Hippocampal formation (tissue), 2 donors: Measurements from ENCODE around the gene GPRC5B.
A peak's percentile ranks its signal among the peaks of the same experiment; 100 is the strongest.

ENCODE experiments used
- DNase-seq, 2 donors: peaks; one replicate each; lab custom pipeline; 2025; lab: John Stamatoyannopoulos, UW

GPRC5B gene

GRCh38 chr16:19898166-19898565, 13.5 kb upstream of the GPRC5B start:
- DNase-seq, result no peak

- no peak for DNase-seq
Observed at GRCh38 chr16:19896951-19897350, 12.3 kb upstream of the GPRC5B start.

- no peak for DNase-seq
Observed at GRCh38 chr16:19894586-19894985, 9.9 kb upstream of the GPRC5B start.

- no peak for DNase-seq
Observed at GRCh38 chr16:19892902-19893301, 8.3 kb upstream of the GPRC5B start.

GRCh38 chr16:19890901-19891300, 6.3 kb upstream of the GPRC5B start:
- no peak for DNase-seq

GRCh38 chr16:19888834-19889233, 4.2 kb upstream of the GPRC5B start:
- no peak for DNase-seq

GRCh38 chr16:19886073-19886941, 1.7 kb upstream of the GPRC5B start:
- DNase-seq, result peak; percentile 67 to 81

GRCh38 chr16:19885451-19886072, 914 bp upstream of the GPRC5B start:
- peak in 1 of 2 donors; percentile 67 for DNase-seq

- no peak for DNase-seq
Observed at GRCh38 chr16:19883966-19884485, 622 bp downstream of the GPRC5B start.

GRCh38 chr16:19883296-19883965, 1.2 kb downstream of the GPRC5B start:
- DNase-seq, result peak; percentile 78 to 85

- peak in 1 of 2 donors; percentile 53 for DNase-seq
Observed at GRCh38 chr16:19882646-19883045, 2.0 kb downstream of the GPRC5B start.

- DNase-seq, result peak; percentile 45 to 77
Observed at GRCh38 chr16:19882186-19882585, 2.5 kb downstream of the GPRC5B start.

GRCh38 chr16:19881783-19882182, 2.9 kb downstream of the GPRC5B start:
- DNase-seq, result no peak

- no peak for DNase-seq
Observed at GRCh38 chr16:19881028-19881427, 3.6 kb downstream of the GPRC5B start.

GRCh38 chr16:19879241-19879792, 5.3 kb downstream of the GPRC5B start:
- peak in 1 of 2 donors; percentile 63 for DNase-seq

- no peak for DNase-seq
Observed at GRCh38 chr16:19878757-19879156, 5.9 kb downstream of the GPRC5B start.

GRCh38 chr16:19876501-19877059, 8.1 kb downstream of the GPRC5B start:
- DNase-seq, result no peak

GRCh38 chr16:19875900-19876299, 8.7 kb downstream of the GPRC5B start:
- DNase-seq, result no peak

- no peak for DNase-seq
Observed at GRCh38 chr16:19874851-19875546, 9.6 kb downstream of the GPRC5B start.

GRCh38 chr16:19874026-19874425, 10.6 kb downstream of the GPRC5B start:
- DNase-seq, result no peak

GRCh38 chr16:19872935-19873334, 11.7 kb downstream of the GPRC5B start:
- peak; percentile 53 to 58 for DNase-seq
